WERI-Rb-1 (cell line): ENCODE results near the gene CRACR2A.

Experiments
- DNase-seq: peaks from one replicate; pipeline ENCODE4 v3.0.0-alpha.2; 2020
- H3K27ac ChIP-seq: fragments of 250-450 bp; sonication (Bioruptor Pico); 2 replicates; pipeline ENCODE4 v1.5.1; 2020; ENCODE audit warnings: mild to moderate bottlenecking, moderate library complexity
- H3K27me3 ChIP-seq: fragments of 250-450 bp; sonication (Bioruptor Pico); 2 replicates; pipeline ENCODE4 v1.5.1; 2021; ENCODE audit warnings: mild to moderate bottlenecking, low read depth, moderate library complexity; ENCODE audit not compliant: insufficient read depth, severe bottlenecking
- H3K36me3 ChIP-seq: fragments of 250-450 bp; sonication (Bioruptor Pico); 2 replicates; pipeline ENCODE4 v1.5.1; 2020; ENCODE audit warnings: mild to moderate bottlenecking, moderate library complexity
- H3K4me3 ChIP-seq: 2 replicates; pipeline ENCODE4 v1.5.1; 2011; ENCODE audit warnings: low read depth, mild to moderate bottlenecking, control low read depth, low read length
- H3K9me3 ChIP-seq: fragments of 250-450 bp; sonication (Bioruptor Pico); 2 replicates; pipeline ENCODE4 v1.5.1; 2021; ENCODE audit warnings: mild to moderate bottlenecking, moderate library complexity; ENCODE audit not compliant: severe bottlenecking
- TF ChIP-seq, protein P1 (sequence below): IDR thresholded peaks from 2 replicates; pipeline ENCODE4 v1.5.1; 2011; ENCODE audit warnings: low read depth, mild to moderate bottlenecking, control low read depth, inconsistent platforms, low read length

The CRACR2A gene

DNA sequence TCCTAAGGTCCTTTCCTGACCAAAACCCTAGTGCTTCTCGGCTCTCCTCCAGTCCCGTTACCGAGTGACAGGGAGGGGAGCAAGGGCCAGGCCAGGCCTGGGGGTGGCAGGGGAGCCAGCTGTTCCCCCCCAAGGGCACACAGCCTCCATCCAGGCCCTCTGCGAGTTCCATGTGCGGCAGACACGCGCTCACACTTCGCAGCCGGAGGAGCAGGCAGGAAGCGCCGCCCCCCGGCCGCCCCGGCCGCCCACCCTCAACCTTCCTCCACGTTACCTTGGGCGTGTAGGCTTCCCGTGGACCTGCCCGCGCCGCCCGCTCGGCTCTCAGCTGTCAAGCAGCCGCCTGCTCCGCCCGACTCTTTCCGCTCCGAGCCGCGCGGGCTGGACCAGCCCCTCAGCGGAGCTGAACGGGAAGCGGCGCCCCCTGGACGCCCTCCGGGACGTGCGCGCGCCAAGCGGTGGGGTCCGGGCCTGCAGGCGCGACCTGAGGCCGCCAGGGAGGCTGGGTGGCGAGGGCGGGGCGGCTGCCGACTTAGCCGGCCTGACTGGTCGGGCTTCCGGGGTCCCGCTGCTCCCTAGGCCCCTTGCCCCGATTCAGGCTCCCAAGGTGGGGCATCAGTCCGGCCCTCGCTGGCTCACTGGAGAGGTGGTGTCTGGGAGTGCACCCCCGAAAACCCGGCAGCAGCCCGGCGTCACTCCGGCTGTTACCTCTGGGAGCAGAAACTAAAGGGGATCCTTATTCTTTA is at the start of gene CRACR2A:
Gene CRACR2A, minus strand, starts transcription at position 369 of the 746 bp plus-strand sequence. CDS start 56,110 bp downstream, outside the sequence.
- TF ChIP-seq, protein P1, sequence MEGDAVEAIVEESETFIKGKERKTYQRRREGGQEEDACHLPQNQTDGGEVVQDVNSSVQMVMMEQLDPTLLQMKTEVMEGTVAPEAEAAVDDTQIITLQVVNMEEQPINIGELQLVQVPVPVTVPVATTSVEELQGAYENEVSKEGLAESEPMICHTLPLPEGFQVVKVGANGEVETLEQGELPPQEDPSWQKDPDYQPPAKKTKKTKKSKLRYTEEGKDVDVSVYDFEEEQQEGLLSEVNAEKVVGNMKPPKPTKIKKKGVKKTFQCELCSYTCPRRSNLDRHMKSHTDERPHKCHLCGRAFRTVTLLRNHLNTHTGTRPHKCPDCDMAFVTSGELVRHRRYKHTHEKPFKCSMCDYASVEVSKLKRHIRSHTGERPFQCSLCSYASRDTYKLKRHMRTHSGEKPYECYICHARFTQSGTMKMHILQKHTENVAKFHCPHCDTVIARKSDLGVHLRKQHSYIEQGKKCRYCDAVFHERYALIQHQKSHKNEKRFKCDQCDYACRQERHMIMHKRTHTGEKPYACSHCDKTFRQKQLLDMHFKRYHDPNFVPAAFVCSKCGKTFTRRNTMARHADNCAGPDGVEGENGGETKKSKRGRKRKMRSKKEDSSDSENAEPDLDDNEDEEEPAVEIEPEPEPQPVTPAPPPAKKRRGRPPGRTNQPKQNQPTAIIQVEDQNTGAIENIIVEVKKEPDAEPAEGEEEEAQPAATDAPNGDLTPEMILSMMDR, result peak; percentile 60
- peak; percentile 71 for DNase-seq
- Histone ChIP-seq H3K36me3 (no peaks in the 10 kb centered on the region), H3K27me3 (no peaks in the 10 kb centered on the region), H3K9me3 (no peaks in the 10 kb centered on the region), H3K4me3 (peak within 1 kb of the TSS; percentile 46), H3K27ac (peak within 1 kb of the TSS; percentile 81)

GRCh38 chr12:3797531-3798048 is 44.7 kb upstream of the CRACR2A start:
- Histone ChIP-seq H3K27ac (no peak overlapping the region), H3K9me3 (no peaks in the 10 kb centered on the region), H3K27me3 (no peaks in the 10 kb centered on the region), H3K36me3 (no peaks in the 10 kb centered on the region), H3K4me3 (no peak overlapping the region)
- TF ChIP-seq, protein P1, result peak; percentile 23; the same call in 1 of the 2 replicates
- DNase-seq, result no peak

- no peaks in the 10 kb centered on the region for H3K27me3 ChIP-seq
- H3K36me3 ChIP-seq, result no peaks in the 10 kb centered on the region
- H3K4me3 ChIP-seq, result no peak overlapping the region
- TF ChIP-seq, protein P1, result no peak
- no peaks in the 10 kb centered on the region for H3K9me3 ChIP-seq
- no peak overlapping the region for H3K27ac ChIP-seq
- DNase-seq, result no peak
Observed at GRCh38 chr12:3795492-3796133, 42.7 kb upstream of the CRACR2A start.

DNA sequence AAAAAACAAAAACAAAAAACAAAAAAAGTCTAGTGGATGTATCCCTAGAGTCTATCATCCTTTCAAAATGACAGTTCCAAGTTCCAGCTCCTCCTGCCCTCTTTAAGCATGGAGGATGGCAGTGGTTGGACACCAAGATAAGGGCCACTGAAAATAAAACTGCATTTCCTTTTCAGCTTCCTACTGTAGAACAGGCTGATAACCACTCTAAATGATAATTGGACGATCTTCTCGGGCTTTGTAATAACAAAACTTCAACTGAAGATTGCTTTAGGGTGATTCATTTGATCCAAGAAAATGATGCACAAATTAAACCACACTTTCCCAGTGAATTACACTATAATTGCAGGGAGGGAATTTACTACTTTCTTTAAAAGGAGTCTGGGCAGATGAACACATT is 42.2 kb upstream of the CRACR2A start:
- H3K27ac ChIP-seq, result no peak overlapping the region
- H3K4me3 ChIP-seq, result no peak overlapping the region
- no peaks in the 10 kb centered on the region for H3K36me3 ChIP-seq
- DNase-seq, result no peak
- H3K9me3 ChIP-seq, result no peaks in the 10 kb centered on the region
- TF ChIP-seq, protein P1, result no peak
- H3K27me3 ChIP-seq, result no peaks in the 10 kb centered on the region

DNA sequence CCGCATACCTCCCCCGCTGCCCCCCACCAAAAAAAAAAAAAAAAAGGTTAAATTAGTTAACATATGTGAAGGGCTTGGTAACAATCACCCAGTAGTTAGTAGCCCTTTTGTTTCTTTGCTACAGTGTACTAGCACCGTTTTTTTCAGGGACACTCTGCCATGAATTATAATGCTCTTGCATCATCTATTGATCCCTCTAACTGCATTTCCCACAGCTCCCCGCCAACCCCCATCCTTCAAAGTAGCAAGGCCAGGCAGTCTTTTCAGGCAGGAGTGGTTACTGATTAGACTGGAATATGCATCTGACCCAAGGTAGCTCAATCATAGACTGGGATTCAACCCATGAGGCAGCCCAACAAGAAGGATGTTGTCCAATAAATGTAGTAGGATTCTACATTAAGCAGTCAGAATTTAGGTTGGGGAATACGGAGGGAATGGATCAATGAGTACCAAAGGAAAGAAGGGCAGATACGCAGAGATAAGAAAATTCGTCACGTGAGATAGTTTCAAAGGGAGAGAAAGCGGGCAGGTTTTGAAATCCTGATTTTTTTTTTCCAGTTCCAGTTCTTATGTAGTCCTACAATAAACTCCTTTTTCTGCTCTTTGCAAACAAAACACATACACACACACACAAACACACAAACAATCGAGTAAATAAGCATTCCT is 39.8 kb upstream of the CRACR2A start:
- H3K27me3 ChIP-seq, result no peaks in the 10 kb centered on the region
- H3K9me3 ChIP-seq, result peaks cover 2% of the 10 kb centered on the region
- no peak for DNase-seq
- TF ChIP-seq, protein P1, result no peak
- H3K27ac ChIP-seq, result no peak overlapping the region
- no peak overlapping the region for H3K4me3 ChIP-seq
- H3K36me3 ChIP-seq, result no peaks in the 10 kb centered on the region
